Measurements from ENCODE around the gene DACT2. TPM values are rescaled to one million over a fixed set of nuclear protein-coding genes. Genes with fewer than 3 reads are reported as not detected.

DACT2 gene
- total and polyA plus RNA-seq, 9 of the 15 experiments (the other 6 are each of a cell fraction or from before 2014, with no cell fraction given): not detected

GRCh38 chr6:168333989-168334388 lies 14.4 kb upstream of the DACT2 start:
- H4K20me1 ChIP-seq (replicated peaks; ENCODE audit: control insufficient read depth, insufficient read depth, low read length): no peaks in the 10 kb centered on the region
- FAIRE-seq: no peak
- no TSS peak for BruUV-seq (replicated peaks)
- no peaks in the 10 kb centered on the region for H3K4me1 ChIP-seq (replicated peaks in 1 of 2; ENCODE audit: control insufficient read depth in 2 of 2, insufficient read depth in 2 of 2, low read length in 2 of 2)
- TF ChIP-seq NRF1 (conservative IDR thresholded peaks at IDR 0.05 in 1 of 2, IDR thresholded peaks at IDR 0.05 in 1 of 2) (0 out of 4 replicates have a peak, but pooled peaks have one; percentile 19 to 25), ZFP36 (IDR thresholded peaks at IDR 0.05; ENCODE audit: low read depth, low read length, partially characterized antibody) (no peak), BRD9 (IDR thresholded peaks at IDR 0.05; ENCODE audit: low read depth, partially characterized antibody) (no peak), PBX2 (CRISPR knock-in tag; IDR thresholded peaks at IDR 0.05; ENCODE audit: low read depth) (no peak), PBX2 (tag; conservative IDR thresholded peaks at IDR 0.05; ENCODE audit: low read depth) (peak; percentile 46)
- ATAC-seq: no peak
- H3K9me3 ChIP-seq (replicated peaks; ENCODE audit: control insufficient read depth, insufficient read depth, low read depth, low read length): no peaks in the 10 kb centered on the region
- H3K79me2 ChIP-seq (ENCODE audit: control insufficient read depth, insufficient read depth, low read length): no peaks in the 10 kb centered on the region
- intact Hi-C loops (cut with micrococcal nuclease) (no loop called here), in situ Hi-C loops (cut with MboI) (no loop called here)
- no peak overlapping the region for H3K9ac ChIP-seq (ENCODE audit: insufficient read depth in 1 of 2, low read depth in 2 of 2, low read length in 2 of 2)
- H3K4me2 ChIP-seq (ENCODE audit: insufficient read depth, low read length): no peak overlapping the region
- ChIA-PET POLR2A (no interaction called here), CTCF (ENCODE audit: low intra/inter-chr PET ratio) (no interaction called here)
- no peak for DNase-seq (ENCODE audit: extremely low read depth in 1 of 4, low spot score in 3 of 4)
- H3K4me3 ChIP-seq: no peak overlapping the region
- no peak overlapping the region for H3K27ac ChIP-seq (ENCODE audit: extremely low read depth, low read depth, low read length)
- H2AFZ ChIP-seq (ENCODE audit: low read depth, low read length): no peak overlapping the region
- 19% methylated on average over 9 of the region's 9 CpGs for WGBS (ENCODE audit: insufficient coverage, low coverage, missing lambda C conversion rate)
- H3K9me1 ChIP-seq (ENCODE audit: control insufficient read depth, insufficient read depth, low read length): no peaks in the 10 kb centered on the region
- peaks cover 0 to 16% of the 10 kb centered on the region in 2 experiments; a peak in 2 of 5 replicates for H3K27me3 ChIP-seq (ENCODE audit: control insufficient read depth in 2 of 2, insufficient read depth in 2 of 2, low read length in 2 of 2)
- no peaks in the 10 kb centered on the region for H3K36me3 ChIP-seq (ENCODE audit: control insufficient read depth, insufficient read depth, low read length)
